HCT116 (cell line): ENCODE measurements around the gene MAST4. TPM values are rescaled to one million over a fixed set of nuclear protein-coding genes. Genes with fewer than 3 reads are reported as not detected.

Experiments used
- ATAC-seq: fragments of 200-7000 bp; cut with Tn5 transposase; 2 replicates; pipeline ENCODE4 v1.9.1; 2020; ENCODE audit warnings: mild to moderate bottlenecking, moderate library complexity
- BruUV-seq: library from RNA; stranded (reverse); fragments of 400-500 nt; replicated peaks from 2 replicates; lab custom pipeline; 2021; lab: Mats Ljungman, UMichigan
- CTCF ChIA-PET: fragments of 300-600 bp; sonication (Branson Sonifier 250); formaldehyde crosslinking; loops from one replicate; lab custom pipeline; 2021; ENCODE audit warnings: antibody characterized with exemption; lab: Charles Lee
- POLR2A ChIA-PET: fragments of 300-600, 350-600 bp; sonication (Branson Sonifier 250); formaldehyde crosslinking; loops from one replicate; lab custom pipeline; 2021; ENCODE audit warnings: antibody characterized with exemption; lab: Charles Lee
- RAD21 ChIA-PET, 2 experiments: fragments of 300-600 bp; sonication (Branson Sonifier 250); formaldehyde crosslinking; loops; one replicate each; lab custom pipeline; 2023; ENCODE audit warnings: low total read pairs in 2 of 2; ENCODE audit not compliant: uncharacterized antibody in 2 of 2, unreplicated experiment in 2 of 2, low non-redundant PET in 1 of 2; lab: Charles Lee
- DNase-seq: peaks from one replicate; pipeline ENCODE4 v3.0.0-alpha.2; 2010; ENCODE audit warnings: low read depth, low spot score
- H2AFZ ChIP-seq: fragments of 200-600 bp; shearing (Covaris generic), sonication (generic); 2 replicates; pipeline ENCODE4 v1.6.1; 2017; ENCODE audit warnings: low read depth, mixed run types, mixed read lengths, antibody characterized with exemption, low read length; ENCODE audit not compliant: poor library complexity, severe bottlenecking
- H3K27ac ChIP-seq: 2 replicates; pipeline ENCODE4 v1.5.1; 2012; ENCODE audit warnings: low read depth, low read length
- H3K27me3 ChIP-seq: fragments of 200-600 bp; sonication (generic); 2 replicates; pipeline ENCODE4 v1.6.1; 2016; ENCODE audit warnings: mixed run types, low read length, mixed read lengths; ENCODE audit not compliant: insufficient read depth
- H3K36me3 ChIP-seq, 2 experiments: fragments of 200-500 bp in 1 of 2; fragments of 200-600 bp in 1 of 2; sonication (Bioruptor generic) in 1 of 2; sonication (generic) in 1 of 2; 2 replicates each; pipeline versions ENCODE4 v1.5.1 to v1.6.1; 2014 to 2016; ENCODE audit warnings: low read length in 2 of 2, inconsistent platforms in 1 of 2, mixed read lengths in 1 of 2, mixed run types in 1 of 2; ENCODE audit not compliant: insufficient read depth in 2 of 2, control insufficient read depth in 1 of 2
- H3K4me1 ChIP-seq, 2 experiments: fragments of 200-600 bp in 1 of 2; sonication (generic) in 1 of 2; 2 replicates each; pipeline versions ENCODE4 v1.5.1 to v1.6.1; 2012 to 2017; ENCODE audit warnings: low read length in 2 of 2, inconsistent platforms in 1 of 2, mild to moderate bottlenecking in 1 of 2, mixed read lengths in 1 of 2, mixed run types in 1 of 2, moderate library complexity in 1 of 2; ENCODE audit not compliant: insufficient read depth in 2 of 2, control insufficient read depth in 1 of 2
- H3K4me2 ChIP-seq: fragments of 200-600 bp; sonication (generic); 2 replicates; pipeline ENCODE4 v1.6.1; 2017; ENCODE audit warnings: mixed run types, low read length, mixed read lengths
- H3K4me3 ChIP-seq, 2 experiments: fragments of 200-600 bp in 1 of 2; sonication (generic) in 1 of 2; replicated peaks in 1 of 2; 2 replicates each; pipeline ENCODE4 v1.5.1; 2011 to 2016; ENCODE audit warnings: low read length in 2 of 2, control low read depth in 1 of 2, low read depth in 1 of 2, mild to moderate bottlenecking in 1 of 2, mixed read lengths in 1 of 2, mixed run types in 1 of 2
- H3K79me2 ChIP-seq: fragments of 200-600 bp; sonication (generic); 2 replicates; pipeline ENCODE4 v1.6.1; 2017; ENCODE audit warnings: mild to moderate bottlenecking, mixed run types, low read length, moderate library complexity, mixed read lengths; ENCODE audit not compliant: insufficient read depth
- H3K9ac ChIP-seq: fragments of 200-600 bp; sonication (generic); 2 replicates; pipeline ENCODE4 v1.6.1; 2016; ENCODE audit warnings: low read length, mixed read lengths
- H3K9me2 ChIP-seq: fragments of 200-600 bp; sonication (generic), shearing (Covaris generic); 2 replicates; pipeline ENCODE4 v1.6.1; 2017; ENCODE audit warnings: mixed run types, mild to moderate bottlenecking, moderate library complexity; ENCODE audit not compliant: insufficient read depth
- H3K9me3 ChIP-seq, 2 experiments: fragments of 200-500 bp in 1 of 2; fragments of 200-600 bp in 1 of 2; sonication (Bioruptor generic) in 1 of 2; sonication (generic) in 1 of 2; 2 replicates each; pipeline ENCODE4 v1.6.1; 2014 to 2017; ENCODE audit warnings: low read length in 2 of 2, mixed read lengths in 2 of 2, inconsistent platforms in 1 of 2, low read depth in 1 of 2, mild to moderate bottlenecking in 1 of 2, mixed run types in 1 of 2, moderate library complexity in 1 of 2; ENCODE audit not compliant: control insufficient read depth in 1 of 2, insufficient read depth in 1 of 2
- H4K20me1 ChIP-seq: fragments of 200-600 bp; sonication (generic), shearing (Covaris generic); 2 replicates; pipeline ENCODE4 v1.6.1; 2017; ENCODE audit warnings: mixed run types, mild to moderate bottlenecking, moderate library complexity; ENCODE audit not compliant: insufficient read depth
- CBX3 ChIP-seq: IDR thresholded peaks from 2 replicates; pipeline ENCODE4 v1.6.1; 2012; ENCODE audit warnings: low read depth
- CEBPB ChIP-seq: IDR thresholded peaks from 2 replicates; pipeline ENCODE4 v1.6.1; 2012; ENCODE audit warnings: low read depth
- EGR1 ChIP-seq: IDR thresholded peaks from 2 replicates; pipeline ENCODE4 v1.6.1; 2012; ENCODE audit warnings: low read depth
- ELF1 ChIP-seq: IDR thresholded peaks from 2 replicates; pipeline ENCODE4 v1.6.1; 2012; ENCODE audit warnings: low read depth, borderline replicate concordance
- EZH2 ChIP-seq: fragments of 200-600 bp; sonication (generic); IDR thresholded peaks from 2 replicates; pipeline ENCODE4 v1.6.1; 2017; ENCODE audit warnings: antibody characterized with exemption, mixed run types
- EZH2phosphoT487 ChIP-seq: fragments of 200-600 bp; IDR thresholded peaks from 2 replicates; pipeline ENCODE4 v1.6.1; 2018; ENCODE audit warnings: antibody characterized with exemption, borderline replicate concordance
- JUND ChIP-seq: IDR thresholded peaks from 2 replicates; pipeline ENCODE4 v1.6.1; 2012
- MAX ChIP-seq: IDR thresholded peaks from 2 replicates; pipeline ENCODE4 v1.6.1; 2012
- POLR2A ChIP-seq: IDR thresholded peaks from 2 replicates; pipeline ENCODE4 v1.7.0; 2011; ENCODE audit warnings: borderline replicate concordance; ENCODE audit not compliant: insufficient read depth, insufficient read length; ENCODE audit errors: extremely low read depth
- POLR2AphosphoS5 ChIP-seq: IDR thresholded peaks from 2 replicates; pipeline ENCODE4 v1.6.1; 2011; ENCODE audit warnings: mild to moderate bottlenecking, low read depth, low read length, moderate library complexity
- RAD21 ChIP-seq: IDR thresholded peaks from 2 replicates; pipeline ENCODE4 v1.6.1; 2012; ENCODE audit warnings: low read depth, mild to moderate bottlenecking
- SIN3A ChIP-seq: IDR thresholded peaks from 2 replicates; pipeline ENCODE4 v1.6.1; 2012; ENCODE audit warnings: low read depth
- SP1 ChIP-seq: IDR thresholded peaks from 2 replicates; pipeline ENCODE4 v1.6.1; 2012; ENCODE audit warnings: low read depth
- TCF7L2 ChIP-seq: IDR thresholded peaks from 2 replicates; pipeline ENCODE4 v1.7.0; 2011; ENCODE audit warnings: borderline replicate concordance, inconsistent platforms; ENCODE audit not compliant: insufficient read depth, insufficient read length; ENCODE audit errors: extremely low read depth
- YY1 ChIP-seq: IDR thresholded peaks from 2 replicates; pipeline ENCODE4 v1.6.1; 2011; ENCODE audit warnings: low read length, low read depth, moderate library complexity, mild to moderate bottlenecking; ENCODE audit not compliant: insufficient replicate concordance; ENCODE audit errors: extremely low read depth
- ZBTB33 ChIP-seq: IDR thresholded peaks from 2 replicates; pipeline ENCODE4 v1.6.1; 2011; ENCODE audit warnings: mild to moderate bottlenecking, low read length, moderate library complexity; ENCODE audit not compliant: insufficient replicate concordance; ENCODE audit errors: extremely low read depth
- ZNF274 ChIP-seq: fragments of 200-500 bp; sonication (Bioruptor generic); IDR thresholded peaks from 2 replicates; pipeline ENCODE4 v1.6.1; 2014; ENCODE audit warnings: mild to moderate bottlenecking, low read depth, low read length, inconsistent platforms
- intact Hi-C: fragments of 100-400 bp; cut with micrococcal nuclease; formaldehyde crosslinking; loops from 2 replicates; pipeline ENCODE4 v1.10.0; 2022
- total RNA-seq: library from RNA; stranded (reverse); gene quantifications from one replicate; pipeline ENCODE4 v1.2.1, GENCODE V29; 2021; ENCODE audit not compliant: unreplicated experiment
- TF ChIP-seq, protein P1 (sequence below): IDR thresholded peaks from 2 replicates; pipeline ENCODE4 v1.6.1; 2012
- TF ChIP-seq, protein P2 (sequence below): IDR thresholded peaks from 2 replicates; pipeline ENCODE4 v1.6.1; 2012; ENCODE audit warnings: low read depth

The MAST4 gene
- total RNA-seq, 1 experiment from 2014 or later: 1.1 TPM

DNA sequence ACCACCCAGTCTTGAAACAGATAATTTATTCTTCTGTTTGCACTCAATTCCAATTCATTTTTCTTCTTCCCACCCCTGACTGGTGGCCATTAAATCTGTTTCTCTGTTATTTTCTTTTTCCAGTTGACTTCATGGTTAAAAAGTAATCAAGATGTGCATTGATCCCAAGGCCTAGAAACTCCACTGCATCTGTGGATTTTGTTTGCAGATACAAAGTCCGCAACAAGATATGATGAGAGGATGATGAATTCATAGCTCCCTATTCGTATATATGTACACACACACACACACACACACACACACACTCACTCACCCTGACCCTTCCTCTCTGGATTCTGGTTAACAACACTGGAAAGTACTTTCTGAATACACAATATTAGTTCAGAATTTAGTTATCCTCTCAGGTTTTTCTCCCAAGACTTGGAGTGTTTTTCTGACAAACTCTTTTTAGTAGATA lies 548.0 kb downstream of the MAST4 start:
- ChIA-PET RAD21 (no interaction called here), POLR2A (no interaction called here), CTCF (no interaction called here)
- no peaks in the 10 kb centered on the region for H3K9me2 ChIP-seq
- H3K9ac ChIP-seq: no peak overlapping the region
- no peaks in the 10 kb centered on the region for H4K20me1 ChIP-seq
- no peak overlapping the region for H3K4me2 ChIP-seq
- ATAC-seq (no peak), DNase-seq (no peak)
- no peak overlapping the region for H3K4me3 ChIP-seq
- intact Hi-C loops: no loop called here
- H3K36me3 ChIP-seq: no peaks in the 10 kb centered on the region
- no peak overlapping the region for H3K27ac ChIP-seq
- no peak overlapping the region for H2AFZ ChIP-seq
- no peaks in the 10 kb centered on the region for H3K4me1 ChIP-seq
- peaks cover 10% of the 10 kb centered on the region; the same call in 1 of the 2 replicates for H3K27me3 ChIP-seq
- no TSS peak for BruUV-seq
- H3K9me3 ChIP-seq: no peaks in the 10 kb centered on the region
- TF ChIP-seq CEBPB: no peak
- no peak for TF ChIP-seq CBX3
- no peak for TF ChIP-seq EGR1
- TF ChIP-seq TCF7L2: no peak
- no peak for TF ChIP-seq EZH2
- TF ChIP-seq, protein P1, sequence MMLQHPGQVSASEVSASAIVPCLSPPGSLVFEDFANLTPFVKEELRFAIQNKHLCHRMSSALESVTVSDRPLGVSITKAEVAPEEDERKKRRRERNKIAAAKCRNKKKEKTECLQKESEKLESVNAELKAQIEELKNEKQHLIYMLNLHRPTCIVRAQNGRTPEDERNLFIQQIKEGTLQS: no peak
- TF ChIP-seq SIN3A: no peak
- TF ChIP-seq ZBTB33: no peak
- TF ChIP-seq EZH2phosphoT487: no peak
- no peak for TF ChIP-seq RAD21
- no peak for TF ChIP-seq JUND
- no peak for TF ChIP-seq ZNF274
- no peak for TF ChIP-seq MAX
- TF ChIP-seq POLR2A: no peak
- TF ChIP-seq SP1: no peak
- no peak for TF ChIP-seq YY1
- TF ChIP-seq, protein P2, sequence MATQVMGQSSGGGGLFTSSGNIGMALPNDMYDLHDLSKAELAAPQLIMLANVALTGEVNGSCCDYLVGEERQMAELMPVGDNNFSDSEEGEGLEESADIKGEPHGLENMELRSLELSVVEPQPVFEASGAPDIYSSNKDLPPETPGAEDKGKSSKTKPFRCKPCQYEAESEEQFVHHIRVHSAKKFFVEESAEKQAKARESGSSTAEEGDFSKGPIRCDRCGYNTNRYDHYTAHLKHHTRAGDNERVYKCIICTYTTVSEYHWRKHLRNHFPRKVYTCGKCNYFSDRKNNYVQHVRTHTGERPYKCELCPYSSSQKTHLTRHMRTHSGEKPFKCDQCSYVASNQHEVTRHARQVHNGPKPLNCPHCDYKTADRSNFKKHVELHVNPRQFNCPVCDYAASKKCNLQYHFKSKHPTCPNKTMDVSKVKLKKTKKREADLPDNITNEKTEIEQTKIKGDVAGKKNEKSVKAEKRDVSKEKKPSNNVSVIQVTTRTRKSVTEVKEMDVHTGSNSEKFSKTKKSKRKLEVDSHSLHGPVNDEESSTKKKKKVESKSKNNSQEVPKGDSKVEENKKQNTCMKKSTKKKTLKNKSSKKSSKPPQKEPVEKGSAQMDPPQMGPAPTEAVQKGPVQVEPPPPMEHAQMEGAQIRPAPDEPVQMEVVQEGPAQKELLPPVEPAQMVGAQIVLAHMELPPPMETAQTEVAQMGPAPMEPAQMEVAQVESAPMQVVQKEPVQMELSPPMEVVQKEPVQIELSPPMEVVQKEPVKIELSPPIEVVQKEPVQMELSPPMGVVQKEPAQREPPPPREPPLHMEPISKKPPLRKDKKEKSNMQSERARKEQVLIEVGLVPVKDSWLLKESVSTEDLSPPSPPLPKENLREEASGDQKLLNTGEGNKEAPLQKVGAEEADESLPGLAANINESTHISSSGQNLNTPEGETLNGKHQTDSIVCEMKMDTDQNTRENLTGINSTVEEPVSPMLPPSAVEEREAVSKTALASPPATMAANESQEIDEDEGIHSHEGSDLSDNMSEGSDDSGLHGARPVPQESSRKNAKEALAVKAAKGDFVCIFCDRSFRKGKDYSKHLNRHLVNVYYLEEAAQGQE: no peak
- TF ChIP-seq POLR2AphosphoS5: no peak
- TF ChIP-seq ELF1: no peak
- no peaks in the 10 kb centered on the region for H3K79me2 ChIP-seq
